ENCODE results near the gene HACL1.

The HACL1 gene

GRCh38 chr3:15601399-15602145, at the start of gene HACL1, which contains the start of gene BTD:
Gene HACL1 (minus strand): TSS chr3:15601569. CDS start chr3:15601463, 106 bp downstream.
Gene BTD (plus strand): TSS chr3:15601745. CDS start chr3:15635440, 33,695 bp downstream.
- Histone ChIP-seq H3K4me1 (ENCODE audit: control insufficient read depth, low read depth, low read length) (no peaks in the 10 kb centered on the region), H3K9me3 (ENCODE audit: control insufficient read depth, low read depth, low read length) (no peaks in the 10 kb centered on the region), H3K4me3 (ENCODE audit: low read length) (peak within 1 kb of the TSS; percentile 94), H3K36me3 (ENCODE audit: control insufficient read depth, low read depth, low read length) (peaks cover 20% of the 10 kb centered on the region), H3K27me3 (ENCODE audit: control insufficient read depth, insufficient read depth, low read length) (no peaks in the 10 kb centered on the region), H3K27ac (ENCODE audit: low read length) (peak within 1 kb of the TSS; percentile 82), H3K9ac (ENCODE audit: low read length) (peak within 1 kb of the TSS; percentile 84)

DNA sequence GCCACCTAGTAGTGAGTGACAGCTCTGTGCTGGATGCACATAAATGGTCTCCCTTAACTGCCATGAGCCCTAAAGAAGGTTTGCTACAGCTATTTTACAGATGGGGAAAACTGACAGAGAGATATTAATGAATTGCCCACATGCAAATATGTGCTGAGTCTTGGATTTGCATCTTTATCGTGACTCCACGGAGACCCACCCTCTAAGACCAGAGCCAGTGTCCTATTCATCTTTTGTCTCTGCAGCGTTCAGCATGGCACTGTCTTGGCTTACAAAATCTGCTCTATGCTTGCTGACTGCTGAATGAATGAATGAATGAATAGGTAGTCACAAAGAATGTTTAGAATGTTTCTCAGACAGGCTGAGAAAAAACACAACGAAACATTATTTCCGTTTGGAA, 48.5 kb upstream of the HACL1 start:
- Histone ChIP-seq H3K9ac (ENCODE audit: low read length) (no peak overlapping the region), H3K36me3 (ENCODE audit: control insufficient read depth, low read depth, low read length) (no peaks in the 10 kb centered on the region), H3K4me1 (ENCODE audit: control insufficient read depth, low read depth, low read length) (no peaks in the 10 kb centered on the region), H3K4me3 (ENCODE audit: low read length) (no peak overlapping the region), H3K9me3 (ENCODE audit: control insufficient read depth, low read depth, low read length) (no peaks in the 10 kb centered on the region), H3K27me3 (ENCODE audit: control insufficient read depth, insufficient read depth, low read length) (no peaks in the 10 kb centered on the region), H3K27ac (ENCODE audit: low read length) (no peak overlapping the region)

DNA sequence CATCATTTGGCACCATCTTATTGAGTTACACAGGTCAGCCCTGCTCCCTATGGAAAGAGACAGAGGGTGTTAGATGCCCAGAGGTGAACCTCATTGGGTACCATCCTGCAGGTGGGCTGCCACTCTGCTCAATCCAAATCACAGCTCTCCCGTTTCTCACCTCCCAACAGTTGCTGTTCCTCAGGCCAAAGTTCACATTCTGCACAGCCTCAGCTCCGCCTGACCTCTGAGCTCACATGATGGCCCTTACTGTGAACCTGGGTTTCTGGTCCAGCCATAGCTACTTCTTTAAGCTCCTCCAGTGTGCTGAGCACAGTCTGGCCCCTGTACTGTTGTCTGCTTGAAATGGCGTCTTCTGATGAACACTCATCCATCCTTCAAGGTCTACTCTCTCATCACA, 48.0 kb upstream of the HACL1 start:
- Histone ChIP-seq H3K4me3 (ENCODE audit: low read length) (no peak overlapping the region), H3K27me3 (ENCODE audit: control insufficient read depth, insufficient read depth, low read length) (no peaks in the 10 kb centered on the region), H3K36me3 (ENCODE audit: control insufficient read depth, low read depth, low read length) (no peaks in the 10 kb centered on the region), H3K9me3 (ENCODE audit: control insufficient read depth, low read depth, low read length) (no peaks in the 10 kb centered on the region), H3K4me1 (ENCODE audit: control insufficient read depth, low read depth, low read length) (no peaks in the 10 kb centered on the region), H3K27ac (ENCODE audit: low read length) (no peak overlapping the region), H3K9ac (ENCODE audit: low read length) (no peak overlapping the region)

- Histone ChIP-seq H3K4me3 (ENCODE audit: low read length) (no peak overlapping the region), H3K36me3 (ENCODE audit: control insufficient read depth, low read depth, low read length) (no peaks in the 10 kb centered on the region), H3K27ac (ENCODE audit: low read length) (no peak overlapping the region), H3K9me3 (ENCODE audit: control insufficient read depth, low read depth, low read length) (no peaks in the 10 kb centered on the region), H3K4me1 (ENCODE audit: control insufficient read depth, low read depth, low read length) (no peaks in the 10 kb centered on the region), H3K9ac (ENCODE audit: low read length) (no peak overlapping the region), H3K27me3 (ENCODE audit: control insufficient read depth, insufficient read depth, low read length) (no peaks in the 10 kb centered on the region)
Observed at GRCh38 chr3:15647611-15648167, 46.3 kb upstream of the HACL1 start.

- Histone ChIP-seq H3K36me3 (ENCODE audit: control insufficient read depth, low read depth, low read length) (no peaks in the 10 kb centered on the region), H3K27ac (ENCODE audit: low read length) (no peak overlapping the region), H3K27me3 (ENCODE audit: control insufficient read depth, insufficient read depth, low read length) (no peaks in the 10 kb centered on the region), H3K9me3 (ENCODE audit: control insufficient read depth, low read depth, low read length) (no peaks in the 10 kb centered on the region), H3K9ac (ENCODE audit: low read length) (no peak overlapping the region), H3K4me3 (ENCODE audit: low read length) (no peak overlapping the region), H3K4me1 (ENCODE audit: control insufficient read depth, low read depth, low read length) (no peaks in the 10 kb centered on the region)
Observed at GRCh38 chr3:15646851-15647511, 45.6 kb upstream of the HACL1 start.

DNA sequence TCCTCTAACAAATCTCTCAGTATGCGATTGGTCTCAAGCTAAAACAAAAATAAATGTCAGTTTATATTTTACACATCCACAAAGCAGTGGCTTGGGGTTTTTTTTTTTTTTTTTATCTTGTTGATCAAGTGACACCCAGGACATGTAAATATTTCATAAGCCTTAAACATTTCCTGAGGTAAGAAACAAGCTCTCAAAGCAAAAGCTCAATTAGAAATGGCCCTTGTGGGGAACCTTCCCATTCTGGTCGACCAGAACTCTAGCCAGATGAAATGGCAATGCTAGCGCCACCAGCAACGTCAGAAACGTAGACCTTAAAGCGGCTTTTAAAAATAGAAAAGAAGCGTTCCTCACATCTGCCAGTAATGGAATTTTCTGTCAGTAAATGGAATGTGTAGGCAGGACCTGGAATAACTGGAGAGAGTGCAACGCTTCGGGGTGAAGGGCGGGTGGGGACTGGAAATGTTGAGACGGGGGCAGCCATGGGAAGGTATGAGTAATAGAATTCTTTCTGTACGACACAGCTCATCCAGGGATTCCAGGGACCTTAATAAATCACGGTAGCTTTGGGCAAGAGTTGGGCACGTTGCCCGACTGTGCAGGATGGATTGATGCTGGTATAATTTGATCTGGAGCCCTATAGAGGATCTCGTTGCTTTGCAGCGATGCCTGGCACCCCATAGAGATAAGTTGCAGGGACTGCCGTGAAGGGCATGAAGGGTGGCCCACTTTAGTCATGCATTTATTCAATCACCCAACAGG, 44.6 kb upstream of the HACL1 start:
- H3K27ac ChIP-seq (ENCODE audit: low read length), result no peak overlapping the region
- H3K27me3 ChIP-seq (ENCODE audit: control insufficient read depth, insufficient read depth, low read length), result no peaks in the 10 kb centered on the region
- no peaks in the 10 kb centered on the region for H3K4me1 ChIP-seq (ENCODE audit: control insufficient read depth, low read depth, low read length)
- no peaks in the 10 kb centered on the region for H3K36me3 ChIP-seq (ENCODE audit: control insufficient read depth, low read depth, low read length)
- H3K9ac ChIP-seq (ENCODE audit: low read length), result no peak overlapping the region
- H3K4me3 ChIP-seq (ENCODE audit: low read length), result no peak overlapping the region
- H3K9me3 ChIP-seq (ENCODE audit: control insufficient read depth, low read depth, low read length), result no peaks in the 10 kb centered on the region

- Histone ChIP-seq H3K27me3 (ENCODE audit: control insufficient read depth, insufficient read depth, low read length) (no peaks in the 10 kb centered on the region), H3K4me1 (ENCODE audit: control insufficient read depth, low read depth, low read length) (no peaks in the 10 kb centered on the region), H3K27ac (ENCODE audit: low read length) (no peak overlapping the region), H3K4me3 (ENCODE audit: low read length) (no peak overlapping the region), H3K36me3 (ENCODE audit: control insufficient read depth, low read depth, low read length) (no peaks in the 10 kb centered on the region), H3K9ac (ENCODE audit: low read length) (no peak overlapping the region), H3K9me3 (ENCODE audit: control insufficient read depth, low read depth, low read length) (no peaks in the 10 kb centered on the region)
Observed at GRCh38 chr3:15645246-15645645, 43.9 kb upstream of the HACL1 start.

GRCh38 chr3:15638891-15639262, 37.5 kb upstream of the HACL1 start:
- no peak overlapping the region for H3K4me3 ChIP-seq (ENCODE audit: low read length)
- no peaks in the 10 kb centered on the region for H3K27me3 ChIP-seq (ENCODE audit: control insufficient read depth, insufficient read depth, low read length)
- H3K9ac ChIP-seq (ENCODE audit: low read length), result no peak overlapping the region
- H3K4me1 ChIP-seq (ENCODE audit: control insufficient read depth, low read depth, low read length), result peaks cover 23% of the 10 kb centered on the region
- H3K9me3 ChIP-seq (ENCODE audit: control insufficient read depth, low read depth, low read length), result no peaks in the 10 kb centered on the region
- no peaks in the 10 kb centered on the region for H3K36me3 ChIP-seq (ENCODE audit: control insufficient read depth, low read depth, low read length)
- no peak overlapping the region for H3K27ac ChIP-seq (ENCODE audit: low read length)

GRCh38 chr3:15638193-15638890, 37.0 kb upstream of the HACL1 start:
- H3K9me3 ChIP-seq (ENCODE audit: control insufficient read depth, low read depth, low read length), result no peaks in the 10 kb centered on the region
- no peak overlapping the region for H3K4me3 ChIP-seq (ENCODE audit: low read length)
- H3K27me3 ChIP-seq (ENCODE audit: control insufficient read depth, insufficient read depth, low read length), result no peaks in the 10 kb centered on the region
- no peak overlapping the region for H3K27ac ChIP-seq (ENCODE audit: low read length)
- no peaks in the 10 kb centered on the region for H3K36me3 ChIP-seq (ENCODE audit: control insufficient read depth, low read depth, low read length)
- H3K9ac ChIP-seq (ENCODE audit: low read length), result no peak overlapping the region
- peaks cover 29% of the 10 kb centered on the region for H3K4me1 ChIP-seq (ENCODE audit: control insufficient read depth, low read depth, low read length)

- no peak overlapping the region for H3K27ac ChIP-seq (ENCODE audit: low read length)
- no peak overlapping the region for H3K9ac ChIP-seq (ENCODE audit: low read length)
- H3K4me1 ChIP-seq (ENCODE audit: control insufficient read depth, low read depth, low read length), result peaks cover 36% of the 10 kb centered on the region
Observed at GRCh38 chr3:15637131-15637951, 36.0 kb upstream of the HACL1 start.

More at GRCh38 chr3:15637131-15637951, 36.0 kb upstream of the HACL1 start:
- Histone ChIP-seq H3K27me3 (ENCODE audit: control insufficient read depth, insufficient read depth, low read length) (no peaks in the 10 kb centered on the region), H3K9me3 (ENCODE audit: control insufficient read depth, low read depth, low read length) (no peaks in the 10 kb centered on the region), H3K36me3 (ENCODE audit: control insufficient read depth, low read depth, low read length) (no peaks in the 10 kb centered on the region), H3K4me3 (ENCODE audit: low read length) (no peak overlapping the region)

All from iPS-18a (cell line).